ENCODE measurements around the gene SYNDIG1.

The SYNDIG1 gene

GRCh38 chr20:24422091-24422760 lies 47.2 kb upstream of the SYNDIG1 start:
- H2BK5ac ChIP-seq (ENCODE audit: low read depth, low read length, poor library complexity, severe bottlenecking), result no peak overlapping the region
- H3K27ac ChIP-seq (ENCODE audit: low read length, poor library complexity, severe bottlenecking), result no peak overlapping the region
- H3K27me3 ChIP-seq (ENCODE audit: control insufficient read depth in 1 of 2, insufficient read depth in 1 of 2, low read length in 2 of 2), result peaks cover 16 to 18% of the 10 kb centered on the region in 2 experiments
- H3K4me3 ChIP-seq (ENCODE audit: insufficient read depth in 1 of 2, low read depth in 1 of 2, low read length in 2 of 2), result no peak overlapping the region
- no peak overlapping the region for H2AFZ ChIP-seq (ENCODE audit: low read depth, low read length)
- no peak overlapping the region for H3K14ac ChIP-seq (ENCODE audit: low read length in 2 of 2)
- H2BK15ac ChIP-seq (ENCODE audit: low read depth, poor library complexity, severe bottlenecking), result no peak overlapping the region
- H3K23ac ChIP-seq (ENCODE audit: low read length in 2 of 2), result no peak overlapping the region
- no peaks in the 10 kb centered on the region for H3K4me1 ChIP-seq (ENCODE audit: control insufficient read depth, insufficient read depth, low read depth, low read length)
- no peaks in the 10 kb centered on the region for H3K79me1 ChIP-seq (replicated peaks; ENCODE audit: low read length, poor library complexity, severe bottlenecking)
- no peak overlapping the region for H2BK12ac ChIP-seq (ENCODE audit: low read length in 2 of 2)
- no peak overlapping the region for H3K4ac ChIP-seq (ENCODE audit: low read depth in 1 of 2, low read length in 2 of 2)
- H3K18ac ChIP-seq (ENCODE audit: low read depth in 1 of 2, low read length in 2 of 2), result no peak overlapping the region
- no peaks in the 10 kb centered on the region for H3K36me3 ChIP-seq (ENCODE audit: control insufficient read depth in 1 of 2, insufficient read depth in 2 of 2, low read depth in 1 of 2, low read length in 2 of 2)
- 87% methylated on average over 11 of the region's 14 CpGs for WGBS
- no peak overlapping the region for H4K8ac ChIP-seq (ENCODE audit: low read length)
- DNase-seq, result no peak
- peaks cover 3% of the 10 kb centered on the region for H3K9me3 ChIP-seq (ENCODE audit: control insufficient read depth, low read length)
- H2BK120ac ChIP-seq (ENCODE audit: low read depth, low read length), result no peak overlapping the region
- no peak overlapping the region for H3K9ac ChIP-seq (ENCODE audit: low read length)
- no peak overlapping the region for H2AK5ac ChIP-seq (ENCODE audit: low read length, severe bottlenecking)
- H4K91ac ChIP-seq (ENCODE audit: low read length), result no peak overlapping the region
- no peak overlapping the region for H3K4me2 ChIP-seq (ENCODE audit: low read length, poor library complexity, severe bottlenecking)

GRCh38 chr20:24423390-24424313 lies 45.8 kb upstream of the SYNDIG1 start:
- no peak overlapping the region for H3K4ac ChIP-seq (ENCODE audit: low read depth in 1 of 2, low read length in 2 of 2)
- H2BK15ac ChIP-seq (ENCODE audit: low read depth, poor library complexity, severe bottlenecking), result no peak overlapping the region
- no peak overlapping the region for H3K18ac ChIP-seq (ENCODE audit: low read depth in 1 of 2, low read length in 2 of 2)
- DNase-seq, result no peak
- H2BK120ac ChIP-seq (ENCODE audit: low read depth, low read length), result no peak overlapping the region
- no peak overlapping the region for H3K14ac ChIP-seq (ENCODE audit: low read length in 2 of 2)
- no peaks in the 10 kb centered on the region for H3K4me1 ChIP-seq (ENCODE audit: control insufficient read depth, insufficient read depth, low read depth, low read length)
- H3K36me3 ChIP-seq (ENCODE audit: control insufficient read depth in 1 of 2, insufficient read depth in 2 of 2, low read depth in 1 of 2, low read length in 2 of 2), result no peaks in the 10 kb centered on the region
- no peak overlapping the region for H4K8ac ChIP-seq (ENCODE audit: low read length)
- no peak overlapping the region for H2AFZ ChIP-seq (ENCODE audit: low read depth, low read length)
- H3K4me2 ChIP-seq (ENCODE audit: low read length, poor library complexity, severe bottlenecking), result no peak overlapping the region
- H2AK5ac ChIP-seq (ENCODE audit: low read length, severe bottlenecking), result no peak overlapping the region
- H2BK5ac ChIP-seq (ENCODE audit: low read depth, low read length, poor library complexity, severe bottlenecking), result no peak overlapping the region
- H3K9me3 ChIP-seq (ENCODE audit: control insufficient read depth, low read length), result no peaks in the 10 kb centered on the region
- H3K27me3 ChIP-seq (ENCODE audit: control insufficient read depth in 1 of 2, insufficient read depth in 1 of 2, low read length in 2 of 2), result peaks cover 16 to 18% of the 10 kb centered on the region in 2 experiments
- H2BK12ac ChIP-seq (ENCODE audit: low read length in 2 of 2), result no peak overlapping the region
- H3K23ac ChIP-seq (ENCODE audit: low read length in 2 of 2), result no peak overlapping the region
- H3K27ac ChIP-seq (ENCODE audit: low read length, poor library complexity, severe bottlenecking), result no peak overlapping the region
- H3K79me1 ChIP-seq (replicated peaks; ENCODE audit: low read length, poor library complexity, severe bottlenecking), result no peaks in the 10 kb centered on the region
- H3K4me3 ChIP-seq (ENCODE audit: insufficient read depth in 1 of 2, low read depth in 1 of 2, low read length in 2 of 2), result no peak overlapping the region
- no peak overlapping the region for H3K9ac ChIP-seq (ENCODE audit: low read length)
- no peak overlapping the region for H4K91ac ChIP-seq (ENCODE audit: low read length)
- 45% methylated on average over 6 of the region's 11 CpGs for WGBS

- H2BK15ac ChIP-seq (ENCODE audit: low read depth, poor library complexity, severe bottlenecking), result no peak overlapping the region
- no peak overlapping the region for H3K14ac ChIP-seq (ENCODE audit: low read length in 2 of 2)
- no peaks in the 10 kb centered on the region for H3K79me1 ChIP-seq (replicated peaks; ENCODE audit: low read length, poor library complexity, severe bottlenecking)
- no peak overlapping the region for H4K91ac ChIP-seq (ENCODE audit: low read length)
- H3K9me3 ChIP-seq (ENCODE audit: control insufficient read depth, low read length), result no peaks in the 10 kb centered on the region
- H3K9ac ChIP-seq (ENCODE audit: low read length), result no peak overlapping the region
- H3K4me2 ChIP-seq (ENCODE audit: low read length, poor library complexity, severe bottlenecking), result no peak overlapping the region
- DNase-seq, result no peak
- H3K18ac ChIP-seq (ENCODE audit: low read depth in 1 of 2, low read length in 2 of 2), result no peak overlapping the region
- H4K8ac ChIP-seq (ENCODE audit: low read length), result no peak overlapping the region
- no peak overlapping the region for H3K27ac ChIP-seq (ENCODE audit: low read length, poor library complexity, severe bottlenecking)
- H3K4me1 ChIP-seq (ENCODE audit: control insufficient read depth, insufficient read depth, low read depth, low read length), result no peaks in the 10 kb centered on the region
- H3K36me3 ChIP-seq (ENCODE audit: control insufficient read depth in 1 of 2, insufficient read depth in 2 of 2, low read depth in 1 of 2, low read length in 2 of 2), result no peaks in the 10 kb centered on the region
- no peak overlapping the region for H2BK12ac ChIP-seq (ENCODE audit: low read length in 2 of 2)
- no peak overlapping the region for H2BK120ac ChIP-seq (ENCODE audit: low read depth, low read length)
- WGBS, result 63% methylated on average over 4 of the region's 4 CpGs
- H2BK5ac ChIP-seq (ENCODE audit: low read depth, low read length, poor library complexity, severe bottlenecking), result no peak overlapping the region
- H3K4ac ChIP-seq (ENCODE audit: low read depth in 1 of 2, low read length in 2 of 2), result no peak overlapping the region
- H2AK5ac ChIP-seq (ENCODE audit: low read length, severe bottlenecking), result no peak overlapping the region
- no peak overlapping the region for H3K4me3 ChIP-seq (ENCODE audit: insufficient read depth in 1 of 2, low read depth in 1 of 2, low read length in 2 of 2)
- no peak overlapping the region for H2AFZ ChIP-seq (ENCODE audit: low read depth, low read length)
- no peak overlapping the region for H3K23ac ChIP-seq (ENCODE audit: low read length in 2 of 2)
- peaks cover 20 to 26% of the 10 kb centered on the region in 2 experiments for H3K27me3 ChIP-seq (ENCODE audit: control insufficient read depth in 1 of 2, insufficient read depth in 1 of 2, low read length in 2 of 2)
Measured at GRCh38 chr20:24425523-24426135, 43.8 kb upstream of the SYNDIG1 start.
